Medulla oblongata (tissue), 1 donor: ENCODE data around the gene NKAIN1.
"Not testable (repeated sequence)": the region's sequence is repeated elsewhere in the genome, so short reads cannot be mapped to it uniquely, and the experiment has no call there.

ENCODE experiments used
- DNase-seq: peaks from one replicate; pipeline ENCODE4 v3.0.0-alpha.2; 2015; ENCODE audit errors: extremely low spot score

The NKAIN1 gene

GRCh38 chr1:31198150-31198549, 41.5 kb downstream of the NKAIN1 start:
- DNase-seq: no peak

GRCh38 chr1:31196685-31197084, 43.0 kb downstream of the NKAIN1 start:
- no peak for DNase-seq

- not testable (repeated sequence) for DNase-seq
Observed at GRCh38 chr1:31195267-31195666, 44.4 kb downstream of the NKAIN1 start.

GRCh38 chr1:31193729-31194128, 46.0 kb downstream of the NKAIN1 start:
- no peak for DNase-seq

- DNase-seq: no peak
Observed at GRCh38 chr1:31191281-31191680, 48.4 kb downstream of the NKAIN1 start.

- DNase-seq: no peak
Observed at GRCh38 chr1:31189696-31190674, 49.7 kb downstream of the NKAIN1 start.

- DNase-seq: peak; percentile 47
Observed at GRCh38 chr1:31183927-31184554, 55.6 kb downstream of the NKAIN1 start.

- no peak for DNase-seq
Observed at GRCh38 chr1:31183126-31183525, 56.6 kb downstream of the NKAIN1 start.

- DNase-seq: peak; percentile 45
Observed at GRCh38 chr1:31182352-31182751, 57.3 kb downstream of the NKAIN1 start.

GRCh38 chr1:31181515-31182343, 58.0 kb downstream of the NKAIN1 start:
- peak; percentile 25 for DNase-seq

GRCh38 chr1:31180338-31180737, 59.3 kb downstream of the NKAIN1 start:
- no peak for DNase-seq

GRCh38 chr1:31176291-31176690, 63.4 kb downstream of the NKAIN1 start:
- DNase-seq: not testable (repeated sequence)

GRCh38 chr1:31170486-31170735, 69.3 kb downstream of the NKAIN1 start:
- no peak for DNase-seq

GRCh38 chr1:31166462-31166861, 73.2 kb downstream of the NKAIN1 start:
- DNase-seq: no peak

- no peak for DNase-seq
Observed at GRCh38 chr1:31164291-31164690, 75.4 kb downstream of the NKAIN1 start.

GRCh38 chr1:31163866-31164265, 75.8 kb downstream of the NKAIN1 start:
- no peak for DNase-seq

- no peak for DNase-seq
Observed at GRCh38 chr1:31161571-31161970, 78.1 kb downstream of the NKAIN1 start.

- DNase-seq: no peak
Observed at GRCh38 chr1:31159869-31160611, 79.6 kb downstream of the NKAIN1 start.

GRCh38 chr1:31159323-31159722, 80.4 kb downstream of the NKAIN1 start:
- DNase-seq: no peak

- peak; percentile 27 for DNase-seq
Observed at GRCh38 chr1:31155216-31155806, 84.4 kb downstream of the NKAIN1 start.

- peak; percentile 21 for DNase-seq
Observed at GRCh38 chr1:31154632-31155215, 85.0 kb downstream of the NKAIN1 start.
